ENCODE data around the gene SART3.

SART3 gene

GRCh38 chr12:108526482-108527165 lies 34.3 kb downstream of the SART3 start:
- no peak for DNase-seq

DNA sequence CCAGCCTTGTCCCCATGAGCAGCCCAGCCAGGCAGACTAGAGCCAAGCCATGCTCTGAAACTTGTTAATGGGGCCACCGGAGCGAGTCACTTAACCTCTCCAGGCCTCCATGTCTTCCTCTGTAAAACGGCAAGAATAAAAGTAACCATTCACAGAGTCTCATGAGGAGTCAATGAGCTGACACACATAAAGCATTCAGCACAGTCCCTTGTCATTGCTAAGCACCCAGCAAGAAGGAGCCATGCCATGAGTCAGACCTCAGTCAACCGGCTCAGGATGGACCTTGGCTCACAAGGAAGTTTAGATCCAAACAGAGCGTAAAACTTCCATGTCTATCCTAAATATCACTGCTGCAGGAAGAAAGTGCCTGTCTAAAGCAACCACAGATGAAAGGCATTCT lies 35.3 kb downstream of the SART3 start:
- DNase-seq = no peak

DNA sequence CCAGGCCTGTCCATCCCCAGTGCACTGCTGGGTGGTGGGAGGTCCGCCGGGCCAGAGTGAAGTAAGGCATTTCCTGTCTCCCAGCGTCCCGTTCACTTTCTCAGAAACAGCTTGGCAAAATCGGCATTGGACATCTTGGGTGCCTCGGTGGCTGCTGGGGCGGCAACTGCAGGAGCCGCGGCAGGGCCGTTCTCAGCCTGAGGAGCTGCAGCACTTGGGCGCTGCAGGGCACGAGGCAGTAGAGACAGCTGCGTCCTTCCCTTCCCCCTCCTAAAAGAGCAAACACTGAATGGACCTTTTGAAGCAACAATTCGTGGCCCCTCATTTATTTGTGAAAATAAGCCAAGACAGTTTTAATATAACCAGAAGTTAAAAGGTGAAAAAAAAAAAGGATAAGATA lies 37.6 kb downstream of the SART3 start:
- peak in 11 of 56 donors; percentile 5 to 29 (median 18) for DNase-seq

DNA sequence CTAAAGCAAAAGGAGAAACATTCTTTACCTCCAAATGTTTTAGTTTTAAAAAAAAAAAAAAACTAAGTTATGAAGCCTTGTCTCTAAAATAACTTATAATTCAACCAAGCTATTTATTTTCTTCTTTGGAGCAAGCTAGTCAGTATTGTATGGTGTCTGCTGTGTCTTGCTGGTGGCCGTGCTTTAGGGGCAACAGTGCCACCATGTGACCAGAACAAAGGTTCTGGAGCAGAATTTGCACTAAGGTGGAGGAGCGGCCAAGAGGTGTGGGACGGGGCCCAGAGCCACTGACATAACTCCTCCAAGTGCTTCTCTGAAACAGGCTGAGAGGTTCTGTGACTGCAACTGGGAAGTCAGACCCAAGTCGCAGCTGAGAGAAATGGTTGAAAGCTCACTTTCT lies 41.4 kb downstream of the SART3 start:
- DNase-seq = peak in 1 of 56 donors; percentile 13

DNA sequence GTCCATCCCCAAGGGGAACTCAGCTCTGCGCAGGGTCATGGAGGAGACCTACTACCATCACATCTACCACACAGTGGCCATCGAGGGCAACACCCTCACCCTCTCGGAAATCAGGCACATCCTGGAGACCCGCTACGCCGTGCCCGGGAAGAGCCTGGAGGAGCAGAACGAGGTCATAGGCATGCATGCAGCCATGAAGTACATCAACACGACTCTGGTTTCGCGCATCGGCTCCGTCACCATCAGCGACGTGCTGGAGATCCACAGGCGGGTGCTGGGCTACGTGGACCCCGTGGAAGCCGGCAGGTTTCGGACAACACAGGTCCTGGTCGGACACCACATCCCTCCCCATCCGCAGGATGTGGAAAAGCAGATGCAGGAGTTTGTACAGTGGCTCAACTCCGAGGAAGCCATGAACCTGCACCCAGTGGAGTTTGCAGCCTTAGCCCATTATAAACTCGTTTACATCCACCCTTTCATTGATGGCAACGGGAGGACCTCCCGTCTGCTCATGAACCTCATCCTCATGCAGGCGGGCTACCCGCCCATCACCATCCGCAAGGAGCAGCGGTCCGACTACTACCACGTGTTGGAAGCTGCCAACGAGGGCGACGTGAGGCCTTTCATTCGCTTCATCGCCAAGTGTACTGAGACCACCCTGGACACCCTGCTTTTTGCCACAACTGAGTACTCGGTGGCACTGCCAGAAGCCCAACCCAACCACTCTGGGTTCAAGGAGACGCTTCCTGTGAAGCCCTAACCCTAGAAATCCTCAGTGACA lies 42.1 kb downstream of the SART3 start:
- no peak for DNase-seq

GRCh38 chr12:108518101-108518715 lies 42.8 kb downstream of the SART3 start:
- no peak for DNase-seq

GRCh38 chr12:108517288-108518100 lies 43.5 kb downstream of the SART3 start:
- DNase-seq = no peak

DNA sequence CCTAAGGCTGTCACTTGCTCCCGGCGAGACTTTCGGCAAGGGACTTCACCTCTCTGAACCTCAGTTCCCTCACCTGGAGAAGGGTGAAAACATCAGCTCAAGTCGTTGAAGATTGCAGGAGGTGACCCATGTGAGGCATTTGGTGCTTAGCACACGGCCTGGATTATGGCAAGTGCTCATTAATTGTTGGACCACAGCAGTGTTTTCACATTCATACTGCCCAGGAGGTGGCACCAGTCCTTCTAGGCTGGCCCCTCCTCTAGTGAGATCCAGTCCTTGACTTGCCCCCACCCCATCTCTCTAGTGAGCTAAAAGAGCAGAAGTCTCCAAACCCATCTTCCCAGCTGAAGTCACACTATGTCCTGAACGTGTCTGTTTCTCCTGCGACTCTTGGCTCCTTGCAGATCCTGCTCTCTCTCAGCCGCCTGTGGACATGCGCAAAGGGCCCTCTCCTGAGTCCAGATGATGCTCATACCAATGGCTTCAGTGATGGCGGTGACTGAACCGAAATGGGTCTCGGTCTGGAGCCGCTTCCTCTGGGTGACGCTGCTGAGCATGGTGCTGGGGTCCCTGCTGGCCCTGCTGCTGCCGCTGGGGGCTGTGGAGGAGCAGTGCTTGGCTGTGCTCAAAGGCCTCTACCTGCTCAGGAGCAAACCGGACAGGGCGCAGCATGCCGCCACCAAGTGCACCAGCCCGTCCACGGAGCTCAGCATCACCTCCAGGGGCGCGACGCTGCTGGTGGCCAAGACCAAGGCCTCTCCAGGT lies 44.3 kb downstream of the SART3 start:
- no peak for DNase-seq

GRCh38 chr12:108515916-108516315 lies 45.1 kb downstream of the SART3 start:
- DNase-seq = no peak

- peak; percentile 78 to 100 (median 99) for DNase-seq
These were observed 45.8 kb downstream of the SART3 start, which contains the start of gene FICD for GRCh38 chr12:108514973-108515814. TSS of gene FICD (plus strand) at chr12:108515277. CDS start at chr12:108516973, 1,696 bp downstream.

DNA sequence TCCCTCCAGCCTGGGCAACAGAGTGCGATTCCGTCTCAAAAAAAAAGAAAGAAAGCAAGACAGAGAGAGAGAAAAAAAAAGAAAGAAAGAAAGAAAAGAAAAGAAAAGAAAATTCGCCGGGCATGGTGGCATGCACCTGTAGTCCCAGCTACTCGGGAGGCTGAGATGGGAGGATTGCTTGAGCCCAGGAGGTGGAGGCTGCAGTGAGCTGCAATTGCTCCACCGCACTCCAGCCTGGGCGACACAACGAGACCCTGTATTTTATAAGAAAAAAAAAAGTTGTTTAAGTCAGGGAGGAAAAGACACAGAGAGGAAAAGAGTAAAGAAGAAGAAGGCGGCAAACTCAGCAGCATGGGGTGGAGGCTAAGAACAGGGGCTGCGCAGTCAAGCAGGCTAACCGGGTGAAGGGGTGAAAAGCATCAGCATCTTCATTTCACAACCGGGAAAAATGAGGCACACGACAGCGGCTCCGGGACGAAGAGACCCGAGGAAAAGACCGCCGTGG lies 46.5 kb downstream of the SART3 start:
- no peak for DNase-seq

DNA sequence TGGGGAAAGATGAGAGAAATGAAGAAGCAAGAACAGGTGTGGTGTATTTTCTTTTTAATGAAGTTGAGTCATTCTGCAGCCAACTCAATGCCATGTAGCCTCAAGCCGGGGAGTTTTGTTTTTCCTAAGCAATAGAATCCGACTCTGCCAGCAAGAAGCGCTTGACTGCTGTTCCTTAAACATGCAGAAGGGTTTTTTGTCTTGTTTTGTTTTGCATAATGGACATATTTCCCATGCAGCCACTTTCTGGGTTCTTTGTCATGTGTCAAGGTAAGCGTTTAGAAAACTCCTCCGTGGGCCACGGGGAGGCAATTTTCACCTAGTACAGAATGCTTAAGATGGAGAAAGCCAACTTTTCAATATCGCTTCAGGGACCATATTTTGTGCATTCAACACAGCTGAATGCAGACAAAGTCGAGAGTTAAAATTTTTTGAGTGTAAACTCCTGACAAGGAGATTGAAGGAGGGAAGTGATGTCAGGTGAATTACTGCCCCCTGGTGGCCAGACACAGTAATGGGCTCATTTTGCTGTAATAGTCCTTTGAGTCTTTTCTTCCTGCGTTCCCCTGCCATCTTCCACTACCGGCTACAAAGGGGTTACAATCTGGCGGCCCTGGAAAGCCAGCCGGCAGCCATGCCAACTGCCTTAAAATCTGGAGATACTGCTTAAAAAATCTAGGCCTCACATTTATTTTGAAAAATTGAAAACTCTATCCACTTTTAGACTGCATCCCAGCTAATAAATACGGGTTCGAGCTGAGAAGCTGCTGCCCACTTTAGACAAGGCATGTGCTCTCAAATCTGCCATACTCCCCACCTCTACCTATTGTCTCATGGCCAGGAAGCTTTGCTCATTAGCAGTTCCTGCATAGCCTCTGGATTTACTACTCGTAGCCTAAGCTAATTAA lies 49.1 kb downstream of the SART3 start:
- DNase-seq = peak in 51 of 56 donors; percentile 11 to 88 (median 54)

GRCh38 chr12:108510836-108511235 lies 50.1 kb downstream of the SART3 start:
- no peak for DNase-seq

GRCh38 chr12:108509806-108510205 lies 51.2 kb downstream of the SART3 start:
- DNase-seq = no peak

- peak in 27 of 56 donors; percentile 4 to 79 (median 31) for DNase-seq
These were observed 52.9 kb downstream of the SART3 start for GRCh38 chr12:108507971-108508642.

DNA sequence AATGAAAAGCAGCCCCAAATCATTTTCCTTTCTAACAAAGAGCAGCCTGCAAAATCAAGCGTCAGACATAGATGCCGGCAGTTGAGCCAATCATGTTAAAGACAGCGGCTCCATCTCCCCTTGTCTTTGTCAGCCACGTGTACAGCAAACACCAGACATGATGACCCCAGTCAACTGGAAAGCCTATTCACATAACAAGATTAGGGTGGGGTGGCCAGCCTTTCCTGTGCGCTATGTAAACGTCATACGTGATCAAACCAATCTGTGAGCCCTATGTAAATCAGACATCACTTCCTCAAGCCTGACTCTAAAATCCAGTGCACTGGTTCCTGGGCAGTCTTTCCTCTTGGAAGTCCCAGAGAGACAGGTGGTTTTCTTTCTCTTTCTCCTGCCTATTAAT lies 55.8 kb downstream of the SART3 start:
- no peak for DNase-seq

GRCh38 chr12:108502922-108503321 lies 58.1 kb downstream of the SART3 start:
- DNase-seq = no peak

- DNase-seq = no peak
These were observed 62.8 kb downstream of the SART3 start for GRCh38 chr12:108498136-108498535.

All from nucleus accumbens (tissue), 56 donors.